K562 (cell line): Measurements from ENCODE around the gene SPAG16. TPM values are rescaled to one million over a fixed set of nuclear protein-coding genes. Genes with fewer than 3 reads are reported as not detected.

Experiments used
- ATAC-seq: fragments of 200-7000 bp; cut with Tn5 transposase; 3 replicates; pipeline ENCODE4 v1.9.1; 2020; ENCODE audit warnings: moderate library complexity
- BruUV-seq: library from RNA; stranded (reverse); fragments of 400-500 nt; replicated peaks from 2 replicates; lab custom pipeline; 2021; lab: Mats Ljungman, UMichigan
- CTCF ChIA-PET: fragments of 300-600 bp; formaldehyde crosslinking; extraction: SDS; loops from one replicate; lab custom pipeline; 2021; ENCODE audit warnings: low intra/inter-chr PET ratio; lab: Yijun Ruan, JAX
- POLR2A ChIA-PET: fragments of 300-600, 350-650 bp; sonication (Branson Sonifier 250); formaldehyde crosslinking; extraction: SDS; loops from one replicate; lab custom pipeline; 2021; ENCODE audit warnings: antibody characterized with exemption, inconsistent platforms; lab: Yijun Ruan, JAX
- DNase-seq, 4 experiments: peaks; one replicate each; pipeline versions ENCODE4 v3.0.0 to v3.0.0-alpha.2; 2011 to 2018; ENCODE audit warnings: low spot score in 3 of 4, mixed read lengths in 3 of 4; ENCODE audit errors: extremely low read depth in 1 of 4
- FAIRE-seq: peaks from 2 replicates; lab custom pipeline; 2011; peaks lifted over from hg19 to GRCh38; lab: Jason Lieb, UNC
- H2AFZ ChIP-seq: 2 replicates; pipeline ENCODE4 v1.6.0; 2011; ENCODE audit warnings: low read depth, low read length, control low read depth, inconsistent platforms
- H3K27ac ChIP-seq: fragments of 200-600 bp; 3 replicates; pipeline ENCODE4 v1.8.0; 2011; ENCODE audit warnings: low read depth, mild to moderate bottlenecking, control low read depth, inconsistent platforms, low read length, moderate library complexity, mixed read lengths; ENCODE audit errors: extremely low read depth
- H3K27me3 ChIP-seq, 2 experiments: fragments of 300-600 bp in 1 of 2; 2 replicates in 1 of 2; 3 replicates in 1 of 2; pipeline versions ENCODE4 v1.6.0 to v1.8.0; 2011; ENCODE audit warnings: inconsistent platforms in 2 of 2, low read length in 2 of 2, mild to moderate bottlenecking in 1 of 2, mixed read lengths in 1 of 2, moderate library complexity in 1 of 2; ENCODE audit not compliant: control insufficient read depth in 2 of 2, insufficient read depth in 2 of 2
- H3K36me3 ChIP-seq: fragments of 300-600 bp; 3 replicates; pipeline ENCODE4 v1.8.0; 2011; ENCODE audit warnings: mild to moderate bottlenecking, low read length, inconsistent platforms; ENCODE audit not compliant: control insufficient read depth, insufficient read depth
- H3K4me1 ChIP-seq, 2 experiments: fragments of 200-600 bp in 1 of 2; replicated peaks in 1 of 2; 2 replicates in 1 of 2; 3 replicates in 1 of 2; pipeline versions ENCODE4 v1.5.1 to v1.8.0; 2011; ENCODE audit warnings: inconsistent platforms in 2 of 2, low read length in 2 of 2, mild to moderate bottlenecking in 1 of 2, mixed read lengths in 1 of 2, moderate library complexity in 1 of 2; ENCODE audit not compliant: control insufficient read depth in 2 of 2, insufficient read depth in 2 of 2
- H3K4me2 ChIP-seq: 2 replicates; pipeline ENCODE4 v1.6.1; 2011; ENCODE audit warnings: low read length, control low read depth, inconsistent platforms, mixed read lengths; ENCODE audit not compliant: insufficient read depth
- H3K4me3 ChIP-seq: fragments of 200-600 bp; sonication (generic), shearing (Covaris generic); 2 replicates; pipeline ENCODE4 v1.5.1; 2016; ENCODE audit warnings: control low read depth, inconsistent platforms
- H3K79me2 ChIP-seq: fragments of 200-600 bp; 3 replicates; pipeline ENCODE4 v1.8.0; 2011; ENCODE audit warnings: low read length, inconsistent platforms; ENCODE audit not compliant: control insufficient read depth, insufficient read depth
- H3K9ac ChIP-seq, 2 experiments: 2 replicates each; pipeline versions ENCODE4 v1.6.0 to v1.6.1; 2011; ENCODE audit warnings: low read depth in 2 of 2, low read length in 2 of 2, control low read depth in 1 of 2, inconsistent platforms in 1 of 2, mild to moderate bottlenecking in 1 of 2, mixed read lengths in 1 of 2; ENCODE audit not compliant: insufficient read depth in 1 of 2
- H3K9me1 ChIP-seq: one replicate; pipeline ENCODE4 v1.6.0; 2011; ENCODE audit warnings: inconsistent platforms, mild to moderate bottlenecking, low read length, moderate library complexity; ENCODE audit not compliant: control insufficient read depth, insufficient read depth
- H3K9me3 ChIP-seq: replicated peaks from 2 replicates; pipeline ENCODE4 v1.5.1; 2011; ENCODE audit warnings: low read depth, low read length, inconsistent platforms; ENCODE audit not compliant: control insufficient read depth, insufficient read depth
- H4K20me1 ChIP-seq: replicated peaks from 2 replicates; pipeline ENCODE4 v1.6.1; 2011; ENCODE audit warnings: low read length, inconsistent platforms, mixed read lengths; ENCODE audit not compliant: control insufficient read depth, insufficient read depth
- HES1 ChIP-seq: fragments of 450-650 bp; IDR thresholded peaks from 2 replicates; pipeline ENCODE4 v1.6.1; 2016; ENCODE audit warnings: low read depth, mild to moderate bottlenecking, moderate library complexity
- POLR2H ChIP-seq: IDR thresholded peaks from 2 replicates; pipeline ENCODE4 v1.6.1; 2016; ENCODE audit warnings: missing genetic modification characterization, low read depth, mild to moderate bottlenecking, control low read depth, missing compliant biosample characterization, moderate library complexity
- TAF7 ChIP-seq: fragments of 450-650 bp; IDR thresholded peaks from 2 replicates; pipeline ENCODE4 v1.6.1; 2016; ENCODE audit warnings: missing genetic modification characterization, missing compliant biosample characterization
- TCF7L2 ChIP-seq: fragments of 150-350 bp; IDR thresholded peaks from 2 replicates; pipeline ENCODE4 v1.6.1; 2016; ENCODE audit warnings: low read depth, mild to moderate bottlenecking, low read length, moderate library complexity
- ZNF184 ChIP-seq: sonication (generic); formaldehyde crosslinking; IDR thresholded peaks from 2 replicates; pipeline ENCODE4 v1.5.0; 2020; ENCODE audit warnings: missing genetic modification reagents
- ZNF561 ChIP-seq: fragments of 450-650 bp; formaldehyde crosslinking; conservative IDR thresholded peaks from 2 replicates; pipeline ENCODE4 v1.4.0; 2020; ENCODE audit warnings: mild to moderate bottlenecking, moderate library complexity
- ZNF609 ChIP-seq: sonication (generic); formaldehyde crosslinking; IDR thresholded peaks from 2 replicates; pipeline ENCODE4 v1.8.1; 2023; ENCODE audit warnings: missing genetic modification reagents, mild to moderate bottlenecking, borderline replicate concordance
- ZNF77 ChIP-seq: fragments of 250-450 bp; sonication (Bioruptor Pico); IDR thresholded peaks from 2 replicates; pipeline ENCODE4 v1.5.0; 2020
- ZZZ3 ChIP-seq: fragments of 450-650 bp; IDR thresholded peaks from 2 replicates; pipeline ENCODE4 v1.6.1; 2016; ENCODE audit warnings: antibody characterized with exemption, mild to moderate bottlenecking, moderate library complexity
- in situ Hi-C: fragments of 300-500 bp; cut with MboI; formaldehyde crosslinking; loops from 4 replicates; pipeline ENCODE4 v1.15.0; 2018; ENCODE audit warnings: inconsistent platforms, mixed read lengths
- intact Hi-C: fragments of 100-400 bp; cut with micrococcal nuclease; formaldehyde crosslinking; loops from 2 replicates; pipeline ENCODE4 v1.14.2; 2022
- polyA plus RNA-seq, 8 experiments: library from polyadenylated mRNA; depleted of rRNA in 4 of 8; stranded (reverse) in 5 of 8; unstranded in 3 of 8; fragments of >200 nt; fragmentation: Nextera tagmentation in 2 of 8; fragmentation: Illumina TruSeq in 1 of 8; extraction: Ambion mirVana in 2 of 8; extraction: Trizol in 1 of 8; gene quantifications; 2 replicates each; pipeline versions ENCODE4 v1.2.1 to v1.2.3, GENCODE V29; 2011 to 2014; ENCODE audit warnings: inconsistent platforms in 1 of 8, missing spikeins in 1 of 8
- total RNA-seq, 7 experiments: library from RNA; depleted of rRNA in 6 of 7; stranded (reverse); fragments of >200 nt in 6 of 7; fragmentation: Illumina TruSeq in 2 of 7; extraction: Trizol in 2 of 7; gene quantifications; 2 replicates each; pipeline versions ENCODE4 v1.2.1 to v1.2.3, GENCODE V29; 2011 to 2021; ENCODE audit warnings: low replicate concordance in 1 of 7
- TF ChIP-seq, protein P1 (sequence below): fragments of 450-650 bp; IDR thresholded peaks from 2 replicates; pipeline ENCODE4 v1.6.1; 2018; ENCODE audit warnings: mild to moderate bottlenecking, low read depth; ENCODE audit not compliant: partially characterized antibody
- TF ChIP-seq, protein P2 (sequence below): sonication (generic); formaldehyde crosslinking; IDR thresholded peaks from 2 replicates; pipeline ENCODE4 v1.9.0; 2022; ENCODE audit warnings: mild to moderate bottlenecking, missing genetic modification reagents
- TF ChIP-seq, protein P3 (sequence below), 2 experiments: fragments of 450-650 bp; conservative IDR thresholded peaks; 2 replicates each; pipeline ENCODE4 v1.6.1; 2017; ENCODE audit warnings: mild to moderate bottlenecking in 2 of 2, moderate library complexity in 2 of 2

SPAG16 gene
- total and polyA plus RNA-seq, 9 of the 15 experiments (the other 6 are each of a cell fraction or from before 2014, with no cell fraction given), result 0.98 to 5.9 (median 3.5) TPM

- TF ChIP-seq, protein P1, sequence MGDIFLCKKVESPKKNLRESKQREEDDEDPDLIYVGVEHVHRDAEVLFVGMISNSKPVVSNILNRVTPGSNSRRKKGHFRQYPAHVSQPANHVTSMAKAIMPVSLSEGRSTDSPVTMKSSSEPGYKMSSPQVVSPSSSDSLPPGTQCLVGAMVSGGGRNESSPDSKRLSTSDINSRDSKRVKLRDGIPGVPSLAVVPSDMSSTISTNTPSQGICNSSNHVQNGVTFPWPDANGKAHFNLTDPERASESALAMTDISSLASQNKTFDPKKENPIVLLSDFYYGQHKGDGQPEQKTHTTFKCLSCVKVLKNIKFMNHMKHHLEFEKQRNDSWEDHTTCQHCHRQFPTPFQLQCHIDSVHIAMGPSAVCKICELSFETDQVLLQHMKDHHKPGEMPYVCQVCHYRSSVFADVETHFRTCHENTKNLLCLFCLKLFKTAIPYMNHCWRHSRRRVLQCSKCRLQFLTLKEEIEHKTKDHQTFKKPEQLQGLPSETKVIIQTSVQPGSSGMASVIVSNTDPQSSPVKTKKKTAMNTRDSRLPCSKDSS, result no peak
Observed at GRCh38 chr2:213545481-213545880, 261.2 kb downstream of the SPAG16 start (continued).

- POLR2A ChIA-PET, result no interaction called here
- no peaks in the 10 kb centered on the region for H3K9me1 ChIP-seq
- ATAC-seq (no peak), DNase-seq (no peak), FAIRE-seq (no peak)
- no peaks in the 10 kb centered on the region for H3K9me3 ChIP-seq
- H3K4me2 ChIP-seq, result no peak overlapping the region
- no TSS peak for BruUV-seq
- in situ Hi-C loops (no loop called here), intact Hi-C loops (no loop called here)
- no peak overlapping the region for H3K4me3 ChIP-seq
- H4K20me1 ChIP-seq, result no peaks in the 10 kb centered on the region
- H3K79me2 ChIP-seq, result no peaks in the 10 kb centered on the region
- H3K27ac ChIP-seq, result no peak overlapping the region
- H3K36me3 ChIP-seq, result no peaks in the 10 kb centered on the region
- no peaks in the 10 kb centered on the region for H3K4me1 ChIP-seq
- no peaks in the 10 kb centered on the region for H3K27me3 ChIP-seq
- H2AFZ ChIP-seq, result no peak overlapping the region
- CTCF ChIA-PET, result no interaction called here
- H3K9ac ChIP-seq, result no peak overlapping the region
- TF ChIP-seq ZNF184 (CRISPR knock-in tag) (no peak), TAF7 (no peak), HES1 (no peak), POLR2H (tag) (no peak), ZNF561 (no peak), TCF7L2 (no peak), ZNF77 (CRISPR knock-in tag) (no peak), ZNF609 (CRISPR knock-in tag) (no peak), ZZZ3 (no peak)
- TF ChIP-seq, protein P2, sequence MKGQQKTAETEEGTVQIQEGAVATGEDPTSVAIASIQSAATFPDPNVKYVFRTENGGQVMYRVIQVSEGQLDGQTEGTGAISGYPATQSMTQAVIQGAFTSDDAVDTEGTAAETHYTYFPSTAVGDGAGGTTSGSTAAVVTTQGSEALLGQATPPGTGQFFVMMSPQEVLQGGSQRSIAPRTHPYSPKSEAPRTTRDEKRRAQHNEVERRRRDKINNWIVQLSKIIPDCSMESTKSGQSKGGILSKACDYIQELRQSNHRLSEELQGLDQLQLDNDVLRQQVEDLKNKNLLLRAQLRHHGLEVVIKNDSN (CRISPR knock-in tag), result no peak
- TF ChIP-seq, protein P3, sequence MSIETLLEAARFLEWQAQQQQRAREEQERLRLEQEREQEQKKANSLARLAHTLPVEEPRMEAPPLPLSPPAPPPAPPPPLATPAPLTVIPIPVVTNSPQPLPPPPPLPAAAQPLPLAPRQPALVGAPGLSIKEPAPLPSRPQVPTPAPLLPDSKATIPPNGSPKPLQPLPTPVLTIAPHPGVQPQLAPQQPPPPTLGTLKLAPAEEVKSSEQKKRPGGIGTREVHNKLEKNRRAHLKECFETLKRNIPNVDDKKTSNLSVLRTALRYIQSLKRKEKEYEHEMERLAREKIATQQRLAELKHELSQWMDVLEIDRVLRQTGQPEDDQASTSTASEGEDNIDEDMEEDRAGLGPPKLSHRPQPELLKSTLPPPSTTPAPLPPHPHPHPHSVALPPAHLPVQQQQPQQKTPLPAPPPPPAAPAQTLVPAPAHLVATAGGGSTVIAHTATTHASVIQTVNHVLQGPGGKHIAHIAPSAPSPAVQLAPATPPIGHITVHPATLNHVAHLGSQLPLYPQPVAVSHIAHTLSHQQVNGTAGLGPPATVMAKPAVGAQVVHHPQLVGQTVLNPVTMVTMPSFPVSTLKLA (conservative IDR thresholded peaks at IDR 0.05), result no peak
Observed at GRCh38 chr2:213545964-213546475, 261.8 kb downstream of the SPAG16 start.
